D721Med (cell line): ENCODE data around the gene LCAT.

Experiments used
- DNase-seq: peaks from one replicate; pipeline ENCODE4 v3.0.0; 2011; ENCODE audit warnings: low spot score; ENCODE audit not compliant: insufficient read length
- FAIRE-seq: peaks from 2 replicates; lab custom pipeline; 2011; peaks lifted over from hg19 to GRCh38; lab: Jason Lieb, UNC
- TF ChIP-seq, protein P1 (sequence below): IDR thresholded peaks from 2 replicates; pipeline ENCODE4 v1.5.1; 2012; ENCODE audit warnings: mild to moderate bottlenecking, control low read depth; ENCODE audit not compliant: insufficient read depth; ENCODE audit errors: missing control alignments

Gene LCAT

DNA sequence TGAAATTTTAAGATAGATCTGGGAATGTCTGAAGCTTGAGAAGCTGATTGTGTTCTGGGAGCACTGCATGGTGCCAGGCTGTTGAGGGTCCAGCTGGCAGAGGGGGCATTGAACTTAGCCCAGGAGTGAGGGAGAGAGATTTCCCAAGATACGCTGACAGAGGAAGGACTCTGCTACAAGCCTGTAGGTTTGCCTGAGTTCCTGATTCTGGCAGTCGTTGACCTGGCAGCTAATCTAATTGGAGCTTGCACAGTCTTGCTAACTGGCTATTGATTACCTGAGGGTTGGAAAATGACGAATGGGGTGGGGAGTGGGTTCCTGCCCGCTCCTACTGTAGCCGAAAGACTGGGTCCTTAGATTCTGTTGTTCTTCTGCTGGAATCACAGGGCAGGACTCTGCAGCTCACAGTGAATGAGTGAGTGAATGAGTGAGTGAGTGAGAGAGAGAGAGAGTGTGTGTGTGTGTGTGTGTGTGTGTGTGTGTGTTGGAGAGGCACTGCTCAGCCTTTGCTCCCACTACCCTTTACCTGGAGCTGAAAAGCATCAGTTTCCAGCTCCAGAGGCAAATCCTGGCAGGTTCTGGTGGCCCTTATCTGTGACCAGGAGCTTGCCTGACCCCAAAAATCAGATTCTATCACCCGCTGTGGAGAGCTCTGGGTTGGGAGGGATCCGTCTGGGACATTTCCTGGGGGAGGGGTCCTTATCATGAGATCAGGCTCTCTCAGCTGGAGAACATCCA is 29.0 kb downstream of the LCAT start:
- DNase-seq (no peak), FAIRE-seq (no peak)
- TF ChIP-seq, protein P1, sequence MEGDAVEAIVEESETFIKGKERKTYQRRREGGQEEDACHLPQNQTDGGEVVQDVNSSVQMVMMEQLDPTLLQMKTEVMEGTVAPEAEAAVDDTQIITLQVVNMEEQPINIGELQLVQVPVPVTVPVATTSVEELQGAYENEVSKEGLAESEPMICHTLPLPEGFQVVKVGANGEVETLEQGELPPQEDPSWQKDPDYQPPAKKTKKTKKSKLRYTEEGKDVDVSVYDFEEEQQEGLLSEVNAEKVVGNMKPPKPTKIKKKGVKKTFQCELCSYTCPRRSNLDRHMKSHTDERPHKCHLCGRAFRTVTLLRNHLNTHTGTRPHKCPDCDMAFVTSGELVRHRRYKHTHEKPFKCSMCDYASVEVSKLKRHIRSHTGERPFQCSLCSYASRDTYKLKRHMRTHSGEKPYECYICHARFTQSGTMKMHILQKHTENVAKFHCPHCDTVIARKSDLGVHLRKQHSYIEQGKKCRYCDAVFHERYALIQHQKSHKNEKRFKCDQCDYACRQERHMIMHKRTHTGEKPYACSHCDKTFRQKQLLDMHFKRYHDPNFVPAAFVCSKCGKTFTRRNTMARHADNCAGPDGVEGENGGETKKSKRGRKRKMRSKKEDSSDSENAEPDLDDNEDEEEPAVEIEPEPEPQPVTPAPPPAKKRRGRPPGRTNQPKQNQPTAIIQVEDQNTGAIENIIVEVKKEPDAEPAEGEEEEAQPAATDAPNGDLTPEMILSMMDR: no peak

DNA sequence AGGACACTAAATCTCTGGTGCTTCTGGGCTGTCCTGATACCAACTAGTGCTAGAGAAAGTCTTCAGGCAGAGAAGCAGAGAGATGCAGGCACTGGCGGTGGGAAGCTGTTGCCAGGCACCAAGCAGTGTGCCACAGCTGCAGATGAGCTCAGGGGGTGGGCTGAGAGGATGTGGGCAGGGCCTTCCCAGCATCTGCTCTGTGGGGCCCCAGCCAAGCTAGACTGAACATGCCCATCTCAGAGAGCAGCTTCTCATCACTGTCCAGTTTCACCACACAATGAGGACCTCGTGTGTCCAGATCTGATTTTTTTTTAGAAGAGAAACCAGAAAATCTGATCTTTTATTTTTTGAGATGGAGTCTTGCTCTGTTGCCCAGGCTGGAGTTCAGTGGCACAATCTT is 33.8 kb downstream of the LCAT start:
- no peak for FAIRE-seq

GRCh38 chr16:67909056-67909742 is 34.7 kb downstream of the LCAT start:
- TF ChIP-seq, protein P1: no peak
- no peak for DNase-seq
- no peak for FAIRE-seq

More for the DNA sequence above, 33.8 kb downstream of the LCAT start:
- DNase-seq: no peak
- TF ChIP-seq, protein P1: no peak

DNA sequence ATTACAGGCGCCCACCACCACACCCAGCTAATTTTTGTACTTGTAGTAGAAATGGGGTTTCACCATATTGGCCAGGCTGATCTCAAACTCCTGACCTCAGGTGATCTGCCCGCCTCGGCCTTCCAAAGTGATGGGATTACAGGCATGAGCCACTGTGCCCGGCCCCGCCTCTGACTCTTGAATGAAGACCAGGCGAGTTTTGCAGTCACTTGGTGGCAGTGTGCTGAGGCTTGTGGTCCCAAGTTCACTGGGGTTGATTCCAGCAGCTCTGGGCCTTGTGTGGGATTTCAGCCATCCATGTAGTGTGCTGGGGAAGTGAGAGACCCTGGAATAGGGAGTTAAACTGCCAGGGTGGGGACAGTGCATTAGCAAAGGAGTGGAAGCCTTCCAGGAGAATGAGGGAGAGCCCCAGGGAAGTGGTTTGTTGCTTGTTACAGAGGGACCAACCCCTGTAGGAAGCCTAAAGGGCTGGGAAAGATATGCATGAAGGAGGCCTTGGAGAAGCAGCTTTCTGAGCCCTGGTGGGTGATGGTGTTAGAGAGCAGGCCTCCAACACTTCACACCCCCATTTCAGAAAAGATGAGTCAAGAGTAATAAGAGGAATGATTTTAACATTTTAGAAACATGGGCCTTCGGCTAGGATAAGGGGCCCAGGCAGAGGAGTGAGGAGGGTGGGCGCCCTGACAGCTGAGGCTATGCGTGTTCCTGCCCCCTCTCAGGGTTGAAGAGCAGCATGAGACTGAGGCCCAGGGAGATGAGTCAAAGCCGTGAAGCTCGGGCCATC is 36.3 kb downstream of the LCAT start:
- FAIRE-seq (no peak), DNase-seq (no peak)
- TF ChIP-seq, protein P1: no peak

DNA sequence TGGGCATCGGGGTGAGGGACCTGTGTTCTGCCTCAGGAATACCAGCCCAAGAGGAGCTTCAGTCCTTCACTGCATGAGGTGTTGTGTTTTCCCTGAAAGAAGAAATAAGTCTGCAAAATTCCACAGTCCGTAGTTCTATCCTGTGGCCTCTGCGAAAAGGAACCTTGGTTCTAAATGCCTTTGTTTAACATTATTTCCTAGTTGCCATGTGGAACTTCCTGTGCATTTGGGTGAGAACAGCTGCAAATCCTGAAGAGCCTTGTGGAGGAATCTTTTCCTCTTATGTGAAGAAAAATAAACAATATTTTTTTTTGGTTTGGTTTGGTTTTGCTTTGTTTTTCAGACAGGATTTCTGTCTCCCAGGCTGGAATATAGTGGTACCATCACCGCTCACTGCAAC is 41.1 kb downstream of the LCAT start:
- no peak for DNase-seq
- TF ChIP-seq, protein P1: no peak
- FAIRE-seq: no peak

- FAIRE-seq (no peak), DNase-seq (no peak)
Observed at GRCh38 chr16:67901734-67902133, 42.2 kb downstream of the LCAT start.

More at GRCh38 chr16:67901734-67902133, 42.2 kb downstream of the LCAT start:
- TF ChIP-seq, protein P1: no peak
